Vagina (tissue), 2 donors: ENCODE measurements around the gene TRIO.

Experiments used
- POLR2A ChIP-seq, 2 donors: fragments of 450-650 bp; IDR thresholded peaks; one replicate each; pipeline ENCODE4 v1.6.1; 2017; ENCODE audit warnings: antibody characterized with exemption in 2 of 2, mild to moderate bottlenecking in 2 of 2, moderate library complexity in 2 of 2
- POLR2AphosphoS5 ChIP-seq, 2 donors: sonication (generic); formaldehyde crosslinking; IDR thresholded peaks; one replicate each; pipeline ENCODE4 v1.9.0; 2017; ENCODE audit warnings: antibody characterized with exemption in 2 of 2, mild to moderate bottlenecking in 2 of 2, low read depth in 1 of 2; ENCODE audit not compliant: insufficient read depth in 1 of 2
- TF ChIP-seq, protein P1 (sequence below), 3 experiments: fragments of 450-650 bp in 2 of 3; fragments of 200-600 bp in 1 of 3; sonication (generic) in 1 of 3; IDR thresholded peaks; one replicate each; pipeline ENCODE4 v1.5.1; 2017 to 2019; ENCODE audit warnings: antibody characterized with exemption in 3 of 3, mild to moderate bottlenecking in 2 of 3, moderate library complexity in 2 of 3

DNA sequence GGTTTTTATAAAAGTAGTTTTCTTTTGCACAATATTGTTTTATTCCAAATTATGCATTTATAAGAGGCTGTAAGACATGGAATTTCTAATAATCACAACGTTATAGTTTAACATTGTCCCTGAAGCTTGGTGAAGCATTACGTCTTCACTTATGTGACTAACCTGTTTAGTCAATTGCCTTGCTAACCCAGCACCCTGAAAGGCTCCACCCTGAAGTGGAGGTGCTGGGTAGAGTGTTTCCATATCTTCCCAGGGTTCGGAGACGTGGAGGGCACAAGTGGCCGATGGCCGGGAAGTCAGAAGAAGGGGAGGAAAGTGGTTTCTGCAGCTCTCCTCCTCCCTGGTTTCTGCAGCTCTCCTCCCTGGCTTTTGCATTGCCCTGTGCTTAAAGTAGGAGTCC, 83.4 kb downstream of the TRIO start:
- TF ChIP-seq, protein P1, sequence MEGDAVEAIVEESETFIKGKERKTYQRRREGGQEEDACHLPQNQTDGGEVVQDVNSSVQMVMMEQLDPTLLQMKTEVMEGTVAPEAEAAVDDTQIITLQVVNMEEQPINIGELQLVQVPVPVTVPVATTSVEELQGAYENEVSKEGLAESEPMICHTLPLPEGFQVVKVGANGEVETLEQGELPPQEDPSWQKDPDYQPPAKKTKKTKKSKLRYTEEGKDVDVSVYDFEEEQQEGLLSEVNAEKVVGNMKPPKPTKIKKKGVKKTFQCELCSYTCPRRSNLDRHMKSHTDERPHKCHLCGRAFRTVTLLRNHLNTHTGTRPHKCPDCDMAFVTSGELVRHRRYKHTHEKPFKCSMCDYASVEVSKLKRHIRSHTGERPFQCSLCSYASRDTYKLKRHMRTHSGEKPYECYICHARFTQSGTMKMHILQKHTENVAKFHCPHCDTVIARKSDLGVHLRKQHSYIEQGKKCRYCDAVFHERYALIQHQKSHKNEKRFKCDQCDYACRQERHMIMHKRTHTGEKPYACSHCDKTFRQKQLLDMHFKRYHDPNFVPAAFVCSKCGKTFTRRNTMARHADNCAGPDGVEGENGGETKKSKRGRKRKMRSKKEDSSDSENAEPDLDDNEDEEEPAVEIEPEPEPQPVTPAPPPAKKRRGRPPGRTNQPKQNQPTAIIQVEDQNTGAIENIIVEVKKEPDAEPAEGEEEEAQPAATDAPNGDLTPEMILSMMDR (IDR thresholded peaks at IDR 0.05) = no peak
- TF ChIP-seq POLR2AphosphoS5 (IDR thresholded peaks at IDR 0.05; ENCODE audit: insufficient read depth in 1 of 2, low read depth in 1 of 2) (no peak), POLR2A (IDR thresholded peaks at IDR 0.05) (no peak)
